ENCODE measurements around the gene MUC5B. TPM values are rescaled to one million over a fixed set of nuclear protein-coding genes. Genes with fewer than 3 reads are reported as not detected.

Gene MUC5B
- total RNA-seq, 1 donor from 2014 or later, result not detected

GRCh38 chr11:1230456-1231395, 7.9 kb downstream of the MUC5B start:
- no peak for DNase-seq (ENCODE audit: low read depth)

- DNase-seq (ENCODE audit: low read depth), result no peak
Observed at GRCh38 chr11:1231396-1232020, 8.6 kb downstream of the MUC5B start.

GRCh38 chr11:1232021-1232882, 9.4 kb downstream of the MUC5B start:
- no peak for DNase-seq (ENCODE audit: low read depth)

GRCh38 chr11:1232883-1233321, 10.0 kb downstream of the MUC5B start:
- DNase-seq (ENCODE audit: low read depth), result no peak

- no peak for DNase-seq (ENCODE audit: low read depth)
Observed at GRCh38 chr11:1233351-1234053, 10.6 kb downstream of the MUC5B start.

- DNase-seq (ENCODE audit: low read depth), result no peak
Observed at GRCh38 chr11:1234054-1234720, 11.3 kb downstream of the MUC5B start.

- no peak for DNase-seq (ENCODE audit: low read depth)
Observed at GRCh38 chr11:1234771-1235305, 12.0 kb downstream of the MUC5B start.

- DNase-seq (ENCODE audit: low read depth), result no peak
Observed at GRCh38 chr11:1235306-1235900, 12.5 kb downstream of the MUC5B start.

- no peak for DNase-seq (ENCODE audit: low read depth)
Observed at GRCh38 chr11:1235901-1236315, 13.0 kb downstream of the MUC5B start.

- DNase-seq (ENCODE audit: low read depth), result no peak
Observed at GRCh38 chr11:1236316-1237127, 13.7 kb downstream of the MUC5B start.

- peak; percentile 6 for DNase-seq (ENCODE audit: low read depth)
Observed at GRCh38 chr11:1237128-1237580, 14.3 kb downstream of the MUC5B start.

GRCh38 chr11:1237851-1238250, 15.0 kb downstream of the MUC5B start:
- no peak for DNase-seq (ENCODE audit: low read depth)

GRCh38 chr11:1238767-1239595, 16.1 kb downstream of the MUC5B start:
- DNase-seq (ENCODE audit: low read depth), result no peak

- no peak for DNase-seq (ENCODE audit: low read depth)
Observed at GRCh38 chr11:1239596-1240205, 16.8 kb downstream of the MUC5B start.

- no peak for DNase-seq (ENCODE audit: low read depth)
Observed at GRCh38 chr11:1240771-1241170, 17.9 kb downstream of the MUC5B start.

- DNase-seq (ENCODE audit: low read depth), result no peak
Observed at GRCh38 chr11:1241706-1242105, 18.8 kb downstream of the MUC5B start.

GRCh38 chr11:1242289-1242688, 19.4 kb downstream of the MUC5B start:
- DNase-seq (ENCODE audit: low read depth), result no peak
